Vagina (tissue), 2 donors: ENCODE results near the gene CAVIN4. TPM values are rescaled to one million over a fixed set of nuclear protein-coding genes. Genes with fewer than 3 reads are reported as not detected.

Experiments
- DNase-seq, 2 donors: peaks; one replicate each; pipeline ENCODE4 v3.0.0-alpha.2; 2017; ENCODE audit errors: extremely low spot score in 2 of 2
- H3K27ac ChIP-seq: fragments of 200-600 bp; sonication (generic); one replicate; pipeline ENCODE4 v1.5.1; 2019
- H3K27me3 ChIP-seq: fragments of 200-600 bp; sonication (generic); one replicate; pipeline ENCODE4 v1.5.1; 2019
- H3K36me3 ChIP-seq, 2 donors: fragments of 200-600 bp; sonication (generic); one replicate each; pipeline ENCODE4 v1.5.1; 2017 to 2019
- H3K4me1 ChIP-seq: fragments of 200-600 bp; sonication (generic); one replicate; pipeline ENCODE4 v1.5.1; 2019
- H3K4me3 ChIP-seq, 2 donors: fragments of 200-600 bp; sonication (generic); 1 replicate in 1 of 2; 2 replicates in 1 of 2; pipeline ENCODE4 v1.5.1; 2016 to 2019
- H3K9me3 ChIP-seq: fragments of 200-600 bp; sonication (generic); one replicate; pipeline ENCODE4 v1.5.1; 2019
- POLR2A ChIP-seq, 2 donors: fragments of 450-650 bp; IDR thresholded peaks; one replicate each; pipeline ENCODE4 v1.6.1; 2017; ENCODE audit warnings: antibody characterized with exemption in 2 of 2, mild to moderate bottlenecking in 2 of 2, moderate library complexity in 2 of 2
- POLR2AphosphoS5 ChIP-seq, 2 donors: sonication (generic); formaldehyde crosslinking; IDR thresholded peaks; one replicate each; pipeline ENCODE4 v1.9.0; 2017; ENCODE audit warnings: antibody characterized with exemption in 2 of 2, mild to moderate bottlenecking in 2 of 2, low read depth in 1 of 2; ENCODE audit not compliant: insufficient read depth in 1 of 2
- intact Hi-C: fragments of 100-400 bp; cut with DNase I; formaldehyde crosslinking; loops from one replicate; pipeline ENCODE4 v1.15.1; 2023
- total RNA-seq: library from RNA; depleted of rRNA; stranded (reverse); fragments of >200 nt; gene quantifications from one replicate; pipeline ENCODE4 v1.2.3, GENCODE V29; 2016
- TF ChIP-seq, protein P1 (sequence below), 3 experiments: fragments of 450-650 bp in 2 of 3; fragments of 200-600 bp in 1 of 3; sonication (generic) in 1 of 3; IDR thresholded peaks; one replicate each; pipeline ENCODE4 v1.5.1; 2017 to 2019; ENCODE audit warnings: antibody characterized with exemption in 3 of 3, mild to moderate bottlenecking in 2 of 3, moderate library complexity in 2 of 3

Gene CAVIN4
- total RNA-seq, 1 donor from 2014 or later = 0.49 TPM

DNA sequence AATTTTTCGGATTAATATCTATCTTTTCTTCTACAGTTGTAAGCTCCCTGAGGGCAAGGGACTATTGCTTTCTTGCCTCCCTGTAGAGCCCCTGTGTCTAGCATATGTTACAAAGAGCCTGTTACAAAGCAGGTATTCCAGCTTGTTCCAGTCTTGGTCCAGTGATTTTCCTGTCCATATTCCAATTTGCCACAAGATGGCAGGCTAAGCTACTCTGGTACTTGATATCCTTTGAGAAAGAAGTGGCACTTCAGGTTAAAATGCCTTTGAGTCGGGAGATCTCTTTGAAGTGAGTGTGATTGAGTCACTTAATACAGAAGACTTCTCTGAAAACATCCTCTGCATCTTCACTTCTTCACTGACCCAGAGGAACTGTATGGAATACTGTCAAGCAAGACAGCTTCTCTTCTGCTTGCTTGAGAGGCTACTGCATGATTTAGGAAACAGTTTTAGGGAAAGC, 24.5 kb downstream of the CAVIN4 start:
- H3K36me3 ChIP-seq = no peaks in the 10 kb centered on the region
- H3K27me3 ChIP-seq = no peaks in the 10 kb centered on the region
- intact Hi-C loops = no loop called here
- H3K4me1 ChIP-seq = peaks cover 19% of the 10 kb centered on the region
- H3K9me3 ChIP-seq = no peaks in the 10 kb centered on the region
- no peak overlapping the region for H3K4me3 ChIP-seq
- no peak overlapping the region for H3K27ac ChIP-seq
- DNase-seq = no peak
- TF ChIP-seq POLR2AphosphoS5 (IDR thresholded peaks at IDR 0.05; ENCODE audit: insufficient read depth in 1 of 2, low read depth in 1 of 2) = no peak
- TF ChIP-seq, protein P1, sequence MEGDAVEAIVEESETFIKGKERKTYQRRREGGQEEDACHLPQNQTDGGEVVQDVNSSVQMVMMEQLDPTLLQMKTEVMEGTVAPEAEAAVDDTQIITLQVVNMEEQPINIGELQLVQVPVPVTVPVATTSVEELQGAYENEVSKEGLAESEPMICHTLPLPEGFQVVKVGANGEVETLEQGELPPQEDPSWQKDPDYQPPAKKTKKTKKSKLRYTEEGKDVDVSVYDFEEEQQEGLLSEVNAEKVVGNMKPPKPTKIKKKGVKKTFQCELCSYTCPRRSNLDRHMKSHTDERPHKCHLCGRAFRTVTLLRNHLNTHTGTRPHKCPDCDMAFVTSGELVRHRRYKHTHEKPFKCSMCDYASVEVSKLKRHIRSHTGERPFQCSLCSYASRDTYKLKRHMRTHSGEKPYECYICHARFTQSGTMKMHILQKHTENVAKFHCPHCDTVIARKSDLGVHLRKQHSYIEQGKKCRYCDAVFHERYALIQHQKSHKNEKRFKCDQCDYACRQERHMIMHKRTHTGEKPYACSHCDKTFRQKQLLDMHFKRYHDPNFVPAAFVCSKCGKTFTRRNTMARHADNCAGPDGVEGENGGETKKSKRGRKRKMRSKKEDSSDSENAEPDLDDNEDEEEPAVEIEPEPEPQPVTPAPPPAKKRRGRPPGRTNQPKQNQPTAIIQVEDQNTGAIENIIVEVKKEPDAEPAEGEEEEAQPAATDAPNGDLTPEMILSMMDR (IDR thresholded peaks at IDR 0.05) = peak in 1 of 3 experiments; percentile 34

DNA sequence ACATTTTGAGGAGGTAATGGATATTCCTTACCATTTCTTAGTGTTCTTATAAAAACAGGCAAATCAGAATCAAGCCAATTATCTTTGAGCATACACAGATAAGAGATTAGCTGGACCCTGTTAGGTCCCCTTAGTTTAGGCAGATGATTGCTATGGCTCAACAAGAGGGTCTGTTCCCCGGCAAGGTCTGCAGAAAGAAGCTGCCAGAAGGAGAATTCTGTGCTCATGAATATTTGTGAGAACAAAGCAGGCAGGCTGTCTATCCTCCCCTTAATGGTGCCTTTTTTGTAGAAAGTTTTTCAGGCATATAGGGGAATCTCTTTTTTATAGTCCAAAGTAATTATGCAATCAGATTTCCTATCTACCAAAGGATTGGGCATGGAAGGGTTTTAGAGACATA, 27.5 kb downstream of the CAVIN4 start:
- intact Hi-C loops = no loop called here
- TF ChIP-seq, protein P1 (IDR thresholded peaks at IDR 0.05) = no peak
- TF ChIP-seq POLR2A (IDR thresholded peaks at IDR 0.05) (no peak), POLR2AphosphoS5 (IDR thresholded peaks at IDR 0.05; ENCODE audit: insufficient read depth in 1 of 2, low read depth in 1 of 2) (no peak)

DNA sequence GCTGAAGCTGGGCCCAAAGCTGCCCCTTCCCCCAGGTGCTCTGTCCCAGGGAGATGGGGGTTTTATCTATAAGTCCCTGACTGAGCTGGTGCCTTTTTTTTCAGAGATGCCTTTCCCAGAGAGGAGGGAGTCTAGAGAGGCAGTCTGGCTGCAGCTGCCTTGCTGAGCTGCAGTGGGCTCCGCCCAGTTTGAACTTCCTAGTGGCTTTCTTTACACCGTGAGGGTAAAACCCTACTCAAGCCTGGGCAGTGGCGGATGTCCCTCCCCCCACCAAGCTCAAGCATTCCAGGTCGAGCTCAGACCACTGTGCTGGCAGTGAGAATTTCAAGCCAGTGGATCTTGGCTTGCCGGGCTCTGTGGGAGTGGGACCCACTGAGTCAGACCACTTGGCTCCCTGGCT, 41.3 kb downstream of the CAVIN4 start:
- no peak for DNase-seq
- H3K27me3 ChIP-seq = no peaks in the 10 kb centered on the region
- H3K36me3 ChIP-seq = no peaks in the 10 kb centered on the region
- H3K27ac ChIP-seq = no peak overlapping the region
- no peaks in the 10 kb centered on the region for H3K9me3 ChIP-seq
- H3K4me1 ChIP-seq = no peaks in the 10 kb centered on the region
- TF ChIP-seq POLR2AphosphoS5 (IDR thresholded peaks at IDR 0.05; ENCODE audit: insufficient read depth in 1 of 2, low read depth in 1 of 2) (no peak), POLR2A (IDR thresholded peaks at IDR 0.05) (no peak)
- TF ChIP-seq, protein P1 (IDR thresholded peaks at IDR 0.05) = no peak
- intact Hi-C loops = no loop called here
- no peak overlapping the region for H3K4me3 ChIP-seq

More for the DNA sequence above, 27.5 kb downstream of the CAVIN4 start:
- H3K27ac ChIP-seq = no peak overlapping the region
- no peaks in the 10 kb centered on the region for H3K9me3 ChIP-seq
- DNase-seq = no peak
- no peak overlapping the region for H3K4me3 ChIP-seq
- H3K36me3 ChIP-seq = no peaks in the 10 kb centered on the region
- no peaks in the 10 kb centered on the region for H3K27me3 ChIP-seq
- H3K4me1 ChIP-seq = no peaks in the 10 kb centered on the region

DNA sequence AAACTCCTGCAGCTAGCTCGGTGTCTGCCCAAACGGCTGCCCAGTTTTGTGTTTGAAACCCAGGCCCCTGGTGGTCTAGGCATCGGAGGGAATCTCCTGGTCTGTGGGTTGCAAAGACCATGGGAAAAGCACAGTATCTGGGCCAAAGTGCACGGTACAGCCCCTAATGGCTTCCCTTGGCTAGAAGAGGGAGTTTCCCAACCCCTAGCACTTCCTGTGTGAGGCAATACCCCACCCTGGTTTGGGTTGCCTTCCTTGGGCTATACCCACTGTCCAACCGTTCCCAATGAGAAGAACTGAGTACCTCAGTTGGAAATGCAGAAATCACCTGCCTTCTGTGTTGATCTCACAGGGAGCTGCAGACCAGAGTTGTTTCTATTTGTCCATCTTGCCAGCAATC, 41.8 kb downstream of the CAVIN4 start:
- H3K36me3 ChIP-seq = no peaks in the 10 kb centered on the region
- H3K27ac ChIP-seq = no peak overlapping the region
- no peaks in the 10 kb centered on the region for H3K27me3 ChIP-seq
- TF ChIP-seq POLR2AphosphoS5 (IDR thresholded peaks at IDR 0.05; ENCODE audit: insufficient read depth in 1 of 2, low read depth in 1 of 2) = no peak
- TF ChIP-seq, protein P1 (IDR thresholded peaks at IDR 0.05) = no peak
- TF ChIP-seq POLR2A (IDR thresholded peaks at IDR 0.05) = no peak
- no peaks in the 10 kb centered on the region for H3K9me3 ChIP-seq
- H3K4me1 ChIP-seq = no peaks in the 10 kb centered on the region
- no peak overlapping the region for H3K4me3 ChIP-seq
- DNase-seq = no peak
- intact Hi-C loops = no loop called here

DNA sequence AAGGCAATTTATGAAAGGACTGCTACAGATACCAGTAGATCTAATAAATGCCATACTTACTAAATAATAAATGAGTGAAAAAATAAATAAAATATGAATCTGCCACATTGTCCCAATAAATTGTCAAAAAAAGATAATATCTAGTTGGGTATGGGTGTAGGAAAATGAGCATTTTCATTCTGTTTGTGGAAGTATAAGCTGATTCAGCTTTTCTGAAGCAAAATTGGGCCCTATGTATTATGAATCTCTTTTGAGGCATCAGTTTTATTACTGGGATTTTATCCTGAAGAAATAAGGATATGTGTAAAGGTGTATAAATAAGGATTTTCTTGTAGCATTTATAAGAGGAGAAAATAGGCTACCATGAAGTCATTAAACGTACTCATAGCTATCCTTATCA, 46.1 kb downstream of the CAVIN4 start:
- no peak for DNase-seq
- no peaks in the 10 kb centered on the region for H3K27me3 ChIP-seq
- TF ChIP-seq POLR2A (IDR thresholded peaks at IDR 0.05) = no peak
- no peak for TF ChIP-seq POLR2AphosphoS5 (IDR thresholded peaks at IDR 0.05; ENCODE audit: insufficient read depth in 1 of 2, low read depth in 1 of 2)
- TF ChIP-seq, protein P1 (IDR thresholded peaks at IDR 0.05) = no peak
- no peaks in the 10 kb centered on the region for H3K4me1 ChIP-seq
- H3K36me3 ChIP-seq = no peaks in the 10 kb centered on the region
- intact Hi-C loops = no loop called here
- no peak overlapping the region for H3K4me3 ChIP-seq
- H3K27ac ChIP-seq = no peak overlapping the region
- no peaks in the 10 kb centered on the region for H3K9me3 ChIP-seq
